Common myeloid progenitor, CD34-positive (primary cell): Measurements from ENCODE around the gene SLC7A4.

ENCODE experiments used
- CTCF ChIA-PET: fragments of 350-600 bp; sonication (Branson Sonifier 250); formaldehyde crosslinking; loops from one replicate; lab custom pipeline; 2021; ENCODE audit warnings: antibody characterized with exemption; lab: Charles Lee
- POLR2A ChIA-PET: fragments of 350-600 bp; sonication (Branson Sonifier 250); formaldehyde crosslinking; loops from one replicate; lab custom pipeline; 2021; ENCODE audit warnings: antibody characterized with exemption; lab: Charles Lee
- DNase-seq, 3 donors: peaks; one replicate each; pipeline versions ENCODE4 v3.0.0 to v3.0.0-alpha.2; 2013
- H3K27ac ChIP-seq, 2 experiments: 1 replicate in 1 of 2; 2 replicates in 1 of 2; pipeline ENCODE4 v1.7.0; 2013; ENCODE audit warnings: inconsistent platforms in 2 of 2, low read length in 2 of 2, mild to moderate bottlenecking in 2 of 2, low read depth in 1 of 2, moderate library complexity in 1 of 2; ENCODE audit not compliant: severe bottlenecking in 2 of 2, insufficient read depth in 1 of 2, poor library complexity in 1 of 2
- H3K27me3 ChIP-seq, 5 experiments: replicated peaks in 2 of 5; 1 replicate in 3 of 5; 2 replicates in 2 of 5; pipeline versions ENCODE4 v1.6.1 to v1.7.0; 2013; ENCODE audit warnings: low read length in 4 of 5, mild to moderate bottlenecking in 2 of 5, moderate library complexity in 2 of 5, inconsistent platforms in 1 of 5; ENCODE audit not compliant: insufficient read depth in 5 of 5, control insufficient read depth in 4 of 5
- H3K36me3 ChIP-seq, 4 experiments: 1 replicate in 2 of 4; 2 replicates in 2 of 4; pipeline versions ENCODE4 v1.6.1 to v1.7.0; 2013; ENCODE audit warnings: low read length in 3 of 4, control low read depth in 1 of 4, mild to moderate bottlenecking in 1 of 4; ENCODE audit not compliant: control insufficient read depth in 4 of 4, insufficient read depth in 4 of 4
- H3K4me1 ChIP-seq, 4 experiments: 1 replicate in 3 of 4; 2 replicates in 1 of 4; pipeline versions ENCODE4 v1.6.1 to v1.7.1; 2013; ENCODE audit warnings: low read length in 3 of 4, mild to moderate bottlenecking in 3 of 4, control low read depth in 1 of 4, inconsistent platforms in 1 of 4, moderate library complexity in 1 of 4; ENCODE audit not compliant: control insufficient read depth in 4 of 4, insufficient read depth in 4 of 4; ENCODE audit errors: control extremely low read depth in 1 of 4
- H3K4me3 ChIP-seq, 7 experiments: 1 replicate in 4 of 7; 2 replicates in 3 of 7; pipeline versions ENCODE4 v1.5.1 to v1.7.0; 2013; ENCODE audit warnings: mild to moderate bottlenecking in 7 of 7, low read length in 6 of 7, moderate library complexity in 6 of 7, inconsistent platforms in 2 of 7, low read depth in 2 of 7, control low read depth in 1 of 7; ENCODE audit not compliant: insufficient read depth in 4 of 7, control insufficient read depth in 1 of 7; ENCODE audit errors: extremely low read depth in 1 of 7
- H3K9me3 ChIP-seq, 5 experiments: 1 replicate in 4 of 5; 2 replicates in 1 of 5; pipeline versions ENCODE4 v1.6.1 to v1.7.1; 2013; ENCODE audit warnings: low read length in 4 of 5, mild to moderate bottlenecking in 2 of 5, inconsistent platforms in 1 of 5, low read depth in 1 of 5, moderate library complexity in 1 of 5; ENCODE audit not compliant: control insufficient read depth in 4 of 5, insufficient read depth in 2 of 5; ENCODE audit errors: control extremely low read depth in 1 of 5
- WGBS: methylation state at CpG from one replicate; pipeline ENCODE4 v1.1.5; 2013; ENCODE audit not compliant: insufficient coverage; 5-methylcytosine and 5-hydroxymethylcytosine counted together

Gene SLC7A4

DNA sequence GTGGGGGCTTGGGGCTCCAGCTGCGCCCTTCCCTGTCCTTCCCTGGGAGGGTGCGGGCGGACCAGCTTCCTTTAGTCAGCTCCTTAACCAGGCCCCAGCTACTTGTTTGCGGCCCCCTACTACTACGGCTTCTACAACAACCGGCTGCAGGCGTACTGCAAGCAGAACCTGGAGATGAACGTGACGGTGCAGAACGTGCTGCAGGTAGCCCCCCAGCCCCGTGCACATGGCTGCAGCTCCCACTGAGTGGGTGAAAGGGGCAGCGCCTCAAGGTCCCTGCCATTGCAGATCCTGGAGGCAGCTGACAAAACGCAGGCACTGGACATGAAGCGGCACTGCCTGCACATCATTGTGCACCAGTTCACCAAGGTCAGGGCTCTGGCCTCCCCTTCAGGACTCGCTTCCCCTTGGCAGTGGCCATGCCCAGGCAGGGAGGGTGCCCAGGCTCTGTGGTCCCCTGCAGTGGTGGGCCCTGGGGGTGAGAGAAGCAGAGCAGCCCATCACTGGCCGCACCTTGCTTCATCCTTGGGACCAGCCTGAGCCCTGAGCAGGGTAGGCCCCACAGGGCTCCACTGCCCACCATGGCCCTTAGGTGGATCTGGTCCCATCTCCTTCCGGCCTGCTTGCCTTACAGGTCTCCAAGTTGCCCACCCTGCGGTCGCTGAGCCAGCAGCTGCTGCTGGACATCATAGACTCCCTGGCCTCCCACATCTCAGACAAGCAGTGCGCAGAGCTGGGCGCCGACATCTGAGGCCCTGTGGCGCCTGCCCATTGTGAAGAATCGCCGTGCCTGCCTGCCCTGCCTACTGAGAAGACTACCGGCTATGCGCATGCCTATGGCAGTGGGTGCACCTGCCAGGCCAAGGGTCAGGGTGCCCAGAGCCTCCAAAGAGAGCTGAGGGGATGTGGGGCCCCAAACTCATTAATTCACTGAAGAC lies 35.5 kb downstream of the SLC7A4 start:
- DNase-seq = no peak
- ChIA-PET CTCF (interaction anchor here (0.8 kb wide), 1 partner anchor 111 kb away, joined by 3 read pairs; no protein-coding TSS in a partner anchor), POLR2A (no interaction called here)
- no peaks in the 10 kb centered on the region for H3K27me3 ChIP-seq
- WGBS = 97% methylated on average over 23 of the region's 27 CpGs
- peaks cover 2 to 78% (median 48%) of the 10 kb centered on the region in 4 experiments for H3K36me3 ChIP-seq
- peaks cover 0 to 22% (median 20%) of the 10 kb centered on the region in 4 experiments for H3K4me1 ChIP-seq
- no peak overlapping the region for H3K4me3 ChIP-seq
- no peaks in the 10 kb centered on the region for H3K9me3 ChIP-seq
- H3K27ac ChIP-seq = no peak overlapping the region

- POLR2A ChIA-PET = no interaction called here
- 100% methylated on average over 8 of the region's 10 CpGs for WGBS
- Histone ChIP-seq H3K4me1 (peaks cover 0 to 14% (median 13%) of the 10 kb centered on the region in 4 experiments), H3K27ac (no peak overlapping the region), H3K9me3 (no peaks in the 10 kb centered on the region), H3K36me3 (peaks cover 2 to 86% (median 54%) of the 10 kb centered on the region in 4 experiments), H3K4me3 (no peak overlapping the region), H3K27me3 (no peaks in the 10 kb centered on the region)
- no peak for DNase-seq
- CTCF ChIA-PET = no interaction called here
Measured at GRCh38 chr22:20996031-20996410, 36.3 kb downstream of the SLC7A4 start.

DNA sequence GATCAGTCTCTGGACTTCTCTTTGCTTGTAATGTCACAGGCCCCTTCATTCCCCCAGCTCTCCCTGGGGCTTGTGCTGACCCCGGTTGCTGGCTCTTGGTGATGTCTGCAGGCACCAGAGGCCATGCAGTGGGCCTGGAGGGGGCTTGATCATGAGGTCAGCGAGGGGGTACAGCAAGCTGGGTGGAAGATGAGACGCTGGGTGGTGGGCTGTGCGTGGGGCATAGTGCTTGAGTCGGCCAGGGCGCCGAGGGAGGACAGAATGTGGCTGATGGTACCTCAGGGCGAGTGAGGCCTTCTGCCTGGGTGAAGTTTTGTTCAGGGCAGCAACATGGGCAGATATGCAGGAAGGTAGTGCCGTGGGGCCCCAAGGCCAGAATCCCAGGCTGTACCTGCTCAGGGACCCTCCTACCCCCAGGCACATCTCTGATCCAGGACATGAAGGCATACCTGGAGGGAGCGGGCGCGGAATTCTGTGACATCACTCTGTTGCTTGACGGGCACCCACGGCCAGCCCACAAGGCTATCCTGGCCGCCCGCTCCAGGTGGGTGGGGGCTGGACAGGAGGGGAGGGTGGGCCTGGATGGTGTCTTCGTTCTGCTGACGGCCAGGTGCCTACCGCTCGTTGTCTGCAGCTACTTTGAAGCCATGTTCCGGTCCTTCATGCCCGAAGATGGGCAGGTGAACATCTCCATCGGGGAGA lies 36.9 kb downstream of the SLC7A4 start:
- Histone ChIP-seq H3K27ac (no peak overlapping the region), H3K4me3 (no peak overlapping the region), H3K4me1 (peaks cover 0 to 8% (median 8%) of the 10 kb centered on the region in 4 experiments), H3K36me3 (peaks cover 2 to 91% (median 56%) of the 10 kb centered on the region in 4 experiments), H3K27me3 (no peaks in the 10 kb centered on the region), H3K9me3 (no peaks in the 10 kb centered on the region)
- CTCF ChIA-PET = no interaction called here
- 96% methylated on average over 20 of the region's 23 CpGs for WGBS
- DNase-seq = no peak
- POLR2A ChIA-PET = no interaction called here

DNA sequence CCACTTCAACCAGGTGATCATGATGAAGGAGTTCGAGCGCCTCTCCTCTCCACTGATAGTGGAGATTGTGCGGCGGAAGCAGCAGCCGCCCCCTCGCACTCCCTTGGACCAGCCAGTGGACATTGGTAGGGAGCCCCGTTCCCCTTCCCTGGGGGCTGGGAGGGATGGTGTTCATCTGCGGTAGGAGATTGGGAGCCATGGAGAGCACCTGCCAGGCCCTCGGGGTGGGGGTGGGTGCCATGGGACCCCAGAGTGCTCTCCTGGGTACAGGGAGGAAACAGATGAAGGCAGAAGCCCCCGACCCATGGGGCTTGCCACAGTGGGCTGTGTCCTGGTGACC lies 37.5 kb downstream of the SLC7A4 start:
- 95% methylated on average over 7 of the region's 10 CpGs for WGBS
- peaks cover 0 to 3% (median 2%) of the 10 kb centered on the region in 4 experiments for H3K4me1 ChIP-seq
- ChIA-PET CTCF (no interaction called here), POLR2A (no interaction called here)
- H3K27me3 ChIP-seq = no peaks in the 10 kb centered on the region
- H3K9me3 ChIP-seq = no peaks in the 10 kb centered on the region
- peaks cover 2 to 90% (median 53%) of the 10 kb centered on the region in 4 experiments for H3K36me3 ChIP-seq
- DNase-seq = no peak
- no peak overlapping the region for H3K27ac ChIP-seq
- no peak overlapping the region for H3K4me3 ChIP-seq

DNA sequence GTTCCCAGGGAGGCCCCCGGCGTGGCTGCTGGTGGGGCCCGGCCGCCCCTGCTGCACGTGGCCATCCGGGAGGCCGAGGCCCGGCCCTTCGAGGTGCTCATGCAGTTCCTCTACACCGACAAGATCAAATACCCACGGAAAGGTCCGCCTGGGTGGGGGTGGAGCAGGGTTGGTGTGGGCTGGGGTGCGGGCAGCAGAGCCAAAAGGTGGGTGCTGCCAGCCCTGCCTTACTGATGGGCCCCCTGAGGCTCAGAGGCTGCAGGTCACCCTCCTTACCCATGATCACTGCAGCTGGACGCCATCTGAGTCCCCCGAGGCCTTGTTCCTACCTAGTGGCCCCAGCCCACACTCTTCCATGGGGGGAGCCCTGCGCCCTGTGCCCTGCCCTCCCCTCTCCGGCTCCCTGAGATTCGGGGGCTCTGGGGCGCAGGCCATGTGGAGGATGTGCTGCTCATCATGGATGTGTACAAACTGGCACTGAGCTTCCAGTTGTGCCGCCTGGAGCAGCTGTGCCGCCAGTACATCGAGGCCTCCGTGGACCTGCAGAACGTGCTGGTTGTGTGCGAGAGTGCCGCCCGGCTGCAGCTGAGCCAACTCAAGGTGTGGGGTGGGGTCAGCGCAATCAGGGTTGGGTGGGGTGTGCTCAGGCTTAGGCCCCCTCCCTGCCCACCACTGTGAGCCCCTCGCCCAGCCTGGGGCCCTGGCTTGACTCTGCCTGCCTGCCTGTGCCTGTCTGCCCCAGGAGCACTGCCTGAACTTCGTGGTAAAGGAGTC lies 38.0 kb downstream of the SLC7A4 start:
- Histone ChIP-seq H3K27me3 (no peaks in the 10 kb centered on the region), H3K4me3 (no peak overlapping the region), H3K4me1 (peaks cover 0 to 6% (median 2%) of the 10 kb centered on the region in 4 experiments), H3K36me3 (peaks cover 0 to 84% (median 48%) of the 10 kb centered on the region in 4 experiments), H3K9me3 (no peaks in the 10 kb centered on the region), H3K27ac (no peak overlapping the region)
- ChIA-PET POLR2A (no interaction called here), CTCF (no interaction called here)
- DNase-seq = no peak
- 97% methylated on average over 20 of the region's 30 CpGs for WGBS

DNA sequence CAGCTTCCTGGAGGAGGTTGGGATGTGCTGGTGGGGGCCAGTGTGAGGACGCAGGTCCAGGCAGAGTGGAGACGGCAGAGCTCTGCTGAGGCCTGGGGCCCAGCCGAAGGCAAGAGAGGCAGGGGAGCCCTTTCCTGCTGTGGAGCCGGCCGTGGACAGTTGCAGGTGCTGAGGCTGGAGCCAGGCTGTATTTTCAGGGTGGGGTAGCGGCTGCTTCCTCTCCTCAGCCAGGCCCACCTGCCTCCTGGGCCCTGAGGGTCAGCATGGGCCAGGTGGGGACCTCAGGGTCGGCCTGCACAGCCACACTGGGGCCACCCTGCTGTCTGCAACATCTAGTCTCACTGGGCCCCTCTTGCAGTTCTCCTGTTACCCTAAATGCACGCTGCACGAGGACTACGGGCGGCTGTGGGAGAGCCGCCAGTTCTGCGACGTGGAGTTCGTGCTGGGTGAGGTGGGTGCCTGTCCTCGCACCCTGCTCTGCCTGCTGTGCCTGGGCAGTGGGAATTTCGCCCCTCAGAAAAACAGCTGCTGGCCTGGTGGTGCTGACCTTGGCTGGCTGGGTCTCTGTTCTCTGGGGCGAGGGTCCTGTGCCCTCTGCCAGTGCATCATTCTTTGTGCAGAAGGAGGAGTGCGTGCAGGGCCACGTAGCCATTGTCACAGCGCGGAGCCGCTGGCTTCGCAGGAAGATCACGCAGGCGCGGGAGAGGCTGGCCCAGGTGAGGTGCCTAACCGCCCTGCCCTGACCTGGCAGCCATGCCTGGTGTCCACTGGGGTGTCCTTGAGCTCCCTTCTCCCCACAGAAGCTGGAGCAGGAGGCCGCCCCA lies 38.8 kb downstream of the SLC7A4 start:
- POLR2A ChIA-PET = no interaction called here

More for the DNA sequence above, 38.8 kb downstream of the SLC7A4 start:
- no peak for DNase-seq
- Histone ChIP-seq H3K36me3 (peaks cover 0 to 82% (median 44%) of the 10 kb centered on the region in 4 experiments), H3K9me3 (no peaks in the 10 kb centered on the region), H3K4me1 (peaks cover 0 to 9% (median 2%) of the 10 kb centered on the region in 4 experiments), H3K27ac (no peak overlapping the region), H3K4me3 (no peak overlapping the region), H3K27me3 (no peaks in the 10 kb centered on the region)
- WGBS = 99% methylated on average over 20 of the region's 29 CpGs
- CTCF ChIA-PET = no interaction called here
